Right hindlimb (tissue), 1 donor: ENCODE measurements around the gene PTPRT.
A peak's percentile ranks its signal among the peaks of the same experiment; 100 is the strongest.

Experiments
- DNase-seq: peaks from one replicate; pipeline ENCODE4 v3.0.0-alpha.2; 2018

Gene PTPRT

GRCh38 chr20:42516692-42517091, 673.0 kb downstream of the PTPRT start:
- DNase-seq = no peak

GRCh38 chr20:42510686-42511085, 679.0 kb downstream of the PTPRT start:
- no peak for DNase-seq

- DNase-seq = no peak
Observed at GRCh38 chr20:42507874-42508273, 681.8 kb downstream of the PTPRT start.

GRCh38 chr20:42506397-42506796, 683.3 kb downstream of the PTPRT start:
- DNase-seq = no peak

GRCh38 chr20:42502591-42502990, 687.1 kb downstream of the PTPRT start:
- DNase-seq = no peak

- DNase-seq = no peak
Observed at GRCh38 chr20:42496595-42496994, 693.1 kb downstream of the PTPRT start.

GRCh38 chr20:42494290-42494689, 695.4 kb downstream of the PTPRT start:
- DNase-seq = no peak

- DNase-seq = no peak
Observed at GRCh38 chr20:42493001-42493400, 696.7 kb downstream of the PTPRT start.

- no peak for DNase-seq
Observed at GRCh38 chr20:42492290-42492689, 697.4 kb downstream of the PTPRT start.

GRCh38 chr20:42485556-42485955, 704.1 kb downstream of the PTPRT start:
- DNase-seq = no peak

- no peak for DNase-seq
Observed at GRCh38 chr20:42484790-42485375, 704.8 kb downstream of the PTPRT start.

- DNase-seq = peak; percentile 57
Observed at GRCh38 chr20:42484335-42484734, 705.4 kb downstream of the PTPRT start.

GRCh38 chr20:42483730-42484303, 705.9 kb downstream of the PTPRT start:
- DNase-seq = no peak

- no peak for DNase-seq
Observed at GRCh38 chr20:42482808-42483207, 706.9 kb downstream of the PTPRT start.

- no peak for DNase-seq
Observed at GRCh38 chr20:42475773-42476172, 713.9 kb downstream of the PTPRT start.

- DNase-seq = no peak
Observed at GRCh38 chr20:42474646-42475045, 715.1 kb downstream of the PTPRT start.

- DNase-seq = no peak
Observed at GRCh38 chr20:42472198-42472597, 717.5 kb downstream of the PTPRT start.

- DNase-seq = no peak
Observed at GRCh38 chr20:42461965-42462593, 727.6 kb downstream of the PTPRT start.

GRCh38 chr20:42461291-42461690, 728.4 kb downstream of the PTPRT start:
- DNase-seq = no peak

- no peak for DNase-seq
Observed at GRCh38 chr20:42447270-42447669, 742.4 kb downstream of the PTPRT start.

- DNase-seq = no peak
Observed at GRCh38 chr20:42444799-42445198, 744.9 kb downstream of the PTPRT start.

GRCh38 chr20:42443200-42443599, 746.5 kb downstream of the PTPRT start:
- DNase-seq = no peak

- no peak for DNase-seq
Observed at GRCh38 chr20:42442716-42443115, 747.0 kb downstream of the PTPRT start.

- no peak for DNase-seq
Observed at GRCh38 chr20:42441864-42442331, 747.8 kb downstream of the PTPRT start.
